GM08714 (cell line): Measurements from ENCODE around the gene ILKAP.

ENCODE experiments used
- H3K4me3 ChIP-seq: fragments of 200-500 bp; sonication (Bioruptor generic); 2 replicates; pipeline ENCODE4 v1.5.1; 2014; ENCODE audit warnings: mild to moderate bottlenecking, low read length, inconsistent platforms
- ZNF274 ChIP-seq: IDR thresholded peaks from 2 replicates; pipeline ENCODE4 v1.6.1; 2012; ENCODE audit warnings: mild to moderate bottlenecking, low read depth, low read length

Gene ILKAP

GRCh38 chr2:238129166-238130010 is 74.1 kb downstream of the ILKAP start:
- H3K4me3 ChIP-seq = no peak overlapping the region
- no peak for TF ChIP-seq ZNF274

- no peak for TF ChIP-seq ZNF274
- H3K4me3 ChIP-seq = no peak overlapping the region
Measured at GRCh38 chr2:238128534-238129001, 74.9 kb downstream of the ILKAP start.

- H3K4me3 ChIP-seq = no peak overlapping the region
- TF ChIP-seq ZNF274 = no peak
Measured at GRCh38 chr2:238128061-238128440, 75.4 kb downstream of the ILKAP start.

GRCh38 chr2:238127165-238128060 is 76.1 kb downstream of the ILKAP start:
- TF ChIP-seq ZNF274 = no peak
- H3K4me3 ChIP-seq = no peak overlapping the region

- H3K4me3 ChIP-seq = no peak overlapping the region
- TF ChIP-seq ZNF274 = no peak
Measured at GRCh38 chr2:238126775-238127164, 76.7 kb downstream of the ILKAP start.

GRCh38 chr2:238126338-238126737 is 77.2 kb downstream of the ILKAP start:
- no peak overlapping the region for H3K4me3 ChIP-seq
- no peak for TF ChIP-seq ZNF274

- TF ChIP-seq ZNF274 = no peak
- H3K4me3 ChIP-seq = no peak overlapping the region
Measured at GRCh38 chr2:238125127-238125885, 78.2 kb downstream of the ILKAP start.

- H3K4me3 ChIP-seq = no peak overlapping the region
- TF ChIP-seq ZNF274 = no peak
Measured at GRCh38 chr2:238124488-238125126, 78.9 kb downstream of the ILKAP start.

GRCh38 chr2:238123991-238124470 is 79.5 kb downstream of the ILKAP start:
- no peak for TF ChIP-seq ZNF274
- no peak overlapping the region for H3K4me3 ChIP-seq

GRCh38 chr2:238123218-238123971 is 80.1 kb downstream of the ILKAP start:
- no peak for TF ChIP-seq ZNF274
- no peak overlapping the region for H3K4me3 ChIP-seq

GRCh38 chr2:238122287-238123217 is 80.9 kb downstream of the ILKAP start:
- H3K4me3 ChIP-seq = no peak overlapping the region
- no peak for TF ChIP-seq ZNF274

GRCh38 chr2:238121511-238122286 is 81.8 kb downstream of the ILKAP start:
- no peak for TF ChIP-seq ZNF274
- H3K4me3 ChIP-seq = no peak overlapping the region
